Mucosa of descending colon (tissue), 3 donors: ENCODE data around the gene CYP4V2. TPM values are rescaled to one million over a fixed set of nuclear protein-coding genes. Genes with fewer than 3 reads are reported as not detected.

Experiments
- ATAC-seq: fragments of 200-7000 bp; cut with Tn5 transposase; one replicate; pipeline ENCODE4 v1.9.1; 2020; ENCODE audit warnings: mild to moderate bottlenecking, moderate library complexity
- DNase-seq, 3 donors: peaks; one replicate each; pipeline ENCODE4 v3.0.0-alpha.2; 2020
- H3K36me3 ChIP-seq: fragments of 200-600 bp; one replicate; pipeline ENCODE4 v1.8.0; 2021; ENCODE audit warnings: low read depth, mild to moderate bottlenecking
- H3K4me1 ChIP-seq: fragments of 200-600 bp; one replicate; pipeline ENCODE4 v1.8.0; 2021; ENCODE audit warnings: low read depth, mild to moderate bottlenecking
- H3K4me3 ChIP-seq: fragments of 200-600 bp; one replicate; pipeline ENCODE4 v1.8.0; 2021; ENCODE audit warnings: mild to moderate bottlenecking
- H3K9me3 ChIP-seq: fragments of 200-600 bp; one replicate; pipeline ENCODE4 v1.8.0; 2021; ENCODE audit warnings: mild to moderate bottlenecking
- CTCF ChIP-seq: fragments of 200-600 bp; IDR thresholded peaks from one replicate; pipeline ENCODE4 v1.8.0; 2022; ENCODE audit warnings: antibody characterized with exemption, mild to moderate bottlenecking
- intact Hi-C, 2 donors: fragments of 100-400 bp; cut with DNase I in 1 of 2; cut with micrococcal nuclease in 1 of 2; formaldehyde crosslinking; loops; one replicate each; pipeline versions ENCODE4 v1.11.0 to v1.11.1; 2022; cut with DNase I, micrococcal nuclease
- long read RNA-seq, 2 donors: library from polyadenylated mRNA; unstranded; transcript quantifications; one replicate each; pipeline ENCODE4 v2.0.0, GENCODE V29; 2019 to 2021
- total RNA-seq, 3 donors: library from RNA; stranded (reverse); fragmentation: NEBNext Ultra II Directional in 2 of 3; extraction: Animal tissue kit (Norgen Biotek cat#: 25700) in 2 of 3; gene quantifications; one replicate each; pipeline versions ENCODE4 v1.2.1 to v1.2.4, GENCODE V29; 2021 to 2023
- donor health status: DM: no; HTN: no; CAD: no; lungs with moderate emphysema.
- donor health status: DM: no; HTN: no; CAD: no.
- donor health status: DM: no; HTN: yes; CAD: no.

CYP4V2 gene
- 10 to 100 TPM; 38.4 to 50.8 (median 49.2) TPM for total RNA-seq
- long read RNA-seq, donor 1, partial matches to known transcripts, result 5 of 17 reads
- long read RNA-seq, donor 1, other reads (novel, unspliced or antisense), result 8 of 17 reads
- long read RNA-seq, donor 2, result 0 reads

GRCh38 chr4:186191200-186192065, at the start of gene CYP4V2:
Gene CYP4V2 (plus strand): TSS chr4:186191567. CDS start chr4:186191824, 257 bp downstream.
- peak; percentile 93 for ATAC-seq
- intact Hi-C loops, result no loop called here
- Histone ChIP-seq H3K4me3 (peak within 1 kb of the TSS; percentile 79), H3K4me1 (peaks cover 10% of the 10 kb centered on the region), H3K36me3 (no peaks in the 10 kb centered on the region), H3K9me3 (no peaks in the 10 kb centered on the region)
- TF ChIP-seq CTCF, result peak; percentile 38
- DNase-seq, result peak; percentile 88 to 93 (median 93)

- peak; percentile 77 for ATAC-seq
- intact Hi-C loops, result no loop called here
- peaks cover 12% of the 10 kb centered on the region for H3K4me1 ChIP-seq
- no peak for TF ChIP-seq CTCF
- no peaks in the 10 kb centered on the region for H3K9me3 ChIP-seq
- peak in 2 of 3 donors; percentile 53 to 68 for DNase-seq
- H3K4me3 ChIP-seq, result no peak overlapping the region
- H3K36me3 ChIP-seq, result no peaks in the 10 kb centered on the region
Measured at GRCh38 chr4:186144198-186144945, 47.0 kb upstream of the CYP4V2 start.

- Histone ChIP-seq H3K4me1 (peaks cover 12% of the 10 kb centered on the region), H3K36me3 (no peaks in the 10 kb centered on the region), H3K9me3 (no peaks in the 10 kb centered on the region), H3K4me3 (no peak overlapping the region)
- intact Hi-C loops, result no loop called here
- ATAC-seq (peak; percentile 72), DNase-seq (peak; percentile 36 to 61 (median 57))
- no peak for TF ChIP-seq CTCF
Measured at GRCh38 chr4:186144946-186145569, 46.3 kb upstream of the CYP4V2 start.

GRCh38 chr4:186146458-186146857, 44.9 kb upstream of the CYP4V2 start:
- Histone ChIP-seq H3K36me3 (no peaks in the 10 kb centered on the region), H3K4me3 (no peak overlapping the region), H3K4me1 (peaks cover 12% of the 10 kb centered on the region), H3K9me3 (no peaks in the 10 kb centered on the region)
- DNase-seq (no peak), ATAC-seq (no peak)
- intact Hi-C loops, result no loop called here
- no peak for TF ChIP-seq CTCF

- DNase-seq (no peak), ATAC-seq (no peak)
- intact Hi-C loops, result no loop called here
- no peak for TF ChIP-seq CTCF
- Histone ChIP-seq H3K4me3 (no peak overlapping the region), H3K36me3 (no peaks in the 10 kb centered on the region), H3K4me1 (peaks cover 12% of the 10 kb centered on the region), H3K9me3 (no peaks in the 10 kb centered on the region)
Measured at GRCh38 chr4:186148336-186148975, 42.9 kb upstream of the CYP4V2 start.
